Activated CD4-positive, alpha-beta T cell treated with anti-CD3 and anti-CD28 coated beads for 48 hours (primary cell): ENCODE data around the gene IZUMO3.
"Not testable (repeated sequence)": the region's sequence is repeated elsewhere in the genome, so short reads cannot be mapped to it uniquely, and the experiment has no call there.

Source experiments
- DNase-seq: peaks from one replicate; pipeline ENCODE4 v3.0.0-alpha.2; 2020

IZUMO3 gene

GRCh38 chr9:24545847-24546522 is at the start of gene IZUMO3:
Gene IZUMO3 (minus strand): TSS chr9:24545897. CDS start chr9:24545649, 248 bp downstream.
- no peak for DNase-seq

- DNase-seq = no peak
Measured at GRCh38 chr9:24594234-24594850, 48.6 kb upstream of the IZUMO3 start.

GRCh38 chr9:24590432-24590831 is 44.7 kb upstream of the IZUMO3 start:
- no peak for DNase-seq

- no peak for DNase-seq
Measured at GRCh38 chr9:24587883-24588282, 42.2 kb upstream of the IZUMO3 start.

GRCh38 chr9:24582146-24583126 is 36.7 kb upstream of the IZUMO3 start:
- DNase-seq = no peak

GRCh38 chr9:24580005-24580404 is 34.3 kb upstream of the IZUMO3 start:
- DNase-seq = not testable (repeated sequence)

GRCh38 chr9:24572406-24572805 is 26.7 kb upstream of the IZUMO3 start:
- no peak for DNase-seq

- no peak for DNase-seq
Measured at GRCh38 chr9:24561957-24562356, 16.3 kb upstream of the IZUMO3 start.

- DNase-seq = no peak
Measured at GRCh38 chr9:24553183-24553552, 7.5 kb upstream of the IZUMO3 start.

GRCh38 chr9:24552526-24553182 is 7.0 kb upstream of the IZUMO3 start:
- no peak for DNase-seq

- no peak for DNase-seq
Measured at GRCh38 chr9:24545285-24545684, 412 bp downstream of the IZUMO3 start.

- DNase-seq = no peak
Measured at GRCh38 chr9:24518545-24518944, 27.2 kb downstream of the IZUMO3 start.

GRCh38 chr9:24516463-24516862 is 29.2 kb downstream of the IZUMO3 start:
- no peak for DNase-seq

GRCh38 chr9:24509850-24510249 is 35.8 kb downstream of the IZUMO3 start:
- DNase-seq = no peak

GRCh38 chr9:24504521-24504920 is 41.2 kb downstream of the IZUMO3 start:
- no peak for DNase-seq

GRCh38 chr9:24502206-24502937 is 43.3 kb downstream of the IZUMO3 start:
- no peak for DNase-seq

- DNase-seq = no peak
Measured at GRCh38 chr9:24500761-24501160, 44.9 kb downstream of the IZUMO3 start.

- DNase-seq = no peak
Measured at GRCh38 chr9:24498632-24499031, 47.1 kb downstream of the IZUMO3 start.

GRCh38 chr9:24497671-24498070 is 48.0 kb downstream of the IZUMO3 start:
- DNase-seq = no peak
